ENCODE results near the gene WDR44. TPM values are rescaled to one million over a fixed set of nuclear protein-coding genes. Genes with fewer than 3 reads are reported as not detected.

The WDR44 gene
- total RNA-seq, 1 donor from 2014 or later = 13.7 TPM

DNA sequence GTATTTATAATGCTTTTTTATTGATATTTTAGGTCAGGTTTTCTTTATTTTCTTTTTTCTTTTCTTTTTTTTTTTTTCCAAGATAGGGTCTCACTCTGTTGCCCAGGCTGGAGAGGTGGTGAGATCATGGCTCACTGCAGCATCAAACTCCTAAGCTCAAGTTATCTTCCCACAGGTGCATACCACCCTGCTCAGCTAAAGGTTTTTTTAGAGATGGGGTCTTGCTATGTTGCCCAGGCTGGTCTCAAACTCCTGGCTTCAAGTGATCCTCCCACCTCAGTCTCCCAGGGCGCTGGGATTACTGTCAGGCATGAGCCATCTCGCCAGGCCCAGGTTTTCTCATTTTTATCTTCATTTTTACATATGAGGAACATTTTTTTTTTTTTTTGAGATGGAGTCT is 3.3 kb downstream of the WDR44 start:
- no peak overlapping the region for H3K4me3 ChIP-seq (ENCODE audit: low read depth, low read length)
- DNase-seq (ENCODE audit: low read depth) = no peak
- TF ChIP-seq, protein P1, sequence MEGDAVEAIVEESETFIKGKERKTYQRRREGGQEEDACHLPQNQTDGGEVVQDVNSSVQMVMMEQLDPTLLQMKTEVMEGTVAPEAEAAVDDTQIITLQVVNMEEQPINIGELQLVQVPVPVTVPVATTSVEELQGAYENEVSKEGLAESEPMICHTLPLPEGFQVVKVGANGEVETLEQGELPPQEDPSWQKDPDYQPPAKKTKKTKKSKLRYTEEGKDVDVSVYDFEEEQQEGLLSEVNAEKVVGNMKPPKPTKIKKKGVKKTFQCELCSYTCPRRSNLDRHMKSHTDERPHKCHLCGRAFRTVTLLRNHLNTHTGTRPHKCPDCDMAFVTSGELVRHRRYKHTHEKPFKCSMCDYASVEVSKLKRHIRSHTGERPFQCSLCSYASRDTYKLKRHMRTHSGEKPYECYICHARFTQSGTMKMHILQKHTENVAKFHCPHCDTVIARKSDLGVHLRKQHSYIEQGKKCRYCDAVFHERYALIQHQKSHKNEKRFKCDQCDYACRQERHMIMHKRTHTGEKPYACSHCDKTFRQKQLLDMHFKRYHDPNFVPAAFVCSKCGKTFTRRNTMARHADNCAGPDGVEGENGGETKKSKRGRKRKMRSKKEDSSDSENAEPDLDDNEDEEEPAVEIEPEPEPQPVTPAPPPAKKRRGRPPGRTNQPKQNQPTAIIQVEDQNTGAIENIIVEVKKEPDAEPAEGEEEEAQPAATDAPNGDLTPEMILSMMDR (conservative IDR thresholded peaks at IDR 0.05; ENCODE audit: low read depth, low read length) = no peak

DNA sequence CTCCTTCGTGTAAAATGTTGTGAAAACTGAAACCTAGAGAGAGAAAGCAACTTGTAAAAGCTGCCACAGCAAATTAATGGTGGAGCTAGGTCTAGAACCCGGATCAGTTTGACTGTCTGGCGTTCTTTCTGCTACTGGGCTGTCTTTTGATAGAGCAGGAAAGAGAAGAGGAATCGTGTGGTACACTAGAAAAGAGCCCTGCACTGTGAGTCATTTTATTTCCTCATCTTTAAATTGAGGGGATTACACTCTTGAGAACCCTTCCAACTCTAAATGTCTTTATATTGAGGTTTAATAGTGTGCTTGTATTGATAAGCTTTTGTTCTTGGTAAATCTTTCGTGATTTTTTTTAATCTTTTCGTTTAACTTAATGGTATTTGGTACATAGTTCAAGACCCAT is 4.3 kb downstream of the WDR44 start:
- TF ChIP-seq, protein P1 (conservative IDR thresholded peaks at IDR 0.05; ENCODE audit: low read depth, low read length) = no peak
- DNase-seq (ENCODE audit: low read depth) = no peak
- no peak overlapping the region for H3K4me3 ChIP-seq (ENCODE audit: low read depth, low read length)

DNA sequence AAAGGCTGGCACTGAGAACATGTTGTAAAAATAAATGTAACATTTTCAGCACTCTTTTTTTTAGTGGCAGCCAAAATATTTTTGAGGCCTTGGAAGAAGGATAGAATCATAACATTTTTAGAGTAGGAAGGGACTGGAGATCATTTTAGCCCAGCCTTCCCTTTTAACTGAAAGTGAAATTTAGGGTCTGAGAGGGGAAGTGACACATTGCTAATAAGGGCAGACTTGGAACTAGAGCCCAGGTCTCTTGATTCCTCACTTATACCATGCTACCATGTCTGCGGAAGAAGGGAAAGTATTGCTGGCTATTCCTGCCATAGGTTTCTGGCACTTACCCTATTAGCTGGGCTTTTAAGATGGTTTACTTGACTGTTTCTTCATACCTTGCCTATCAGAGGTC is 4.8 kb downstream of the WDR44 start:
- TF ChIP-seq, protein P1 (conservative IDR thresholded peaks at IDR 0.05; ENCODE audit: low read depth, low read length) = no peak
- DNase-seq (ENCODE audit: low read depth) = no peak

DNA sequence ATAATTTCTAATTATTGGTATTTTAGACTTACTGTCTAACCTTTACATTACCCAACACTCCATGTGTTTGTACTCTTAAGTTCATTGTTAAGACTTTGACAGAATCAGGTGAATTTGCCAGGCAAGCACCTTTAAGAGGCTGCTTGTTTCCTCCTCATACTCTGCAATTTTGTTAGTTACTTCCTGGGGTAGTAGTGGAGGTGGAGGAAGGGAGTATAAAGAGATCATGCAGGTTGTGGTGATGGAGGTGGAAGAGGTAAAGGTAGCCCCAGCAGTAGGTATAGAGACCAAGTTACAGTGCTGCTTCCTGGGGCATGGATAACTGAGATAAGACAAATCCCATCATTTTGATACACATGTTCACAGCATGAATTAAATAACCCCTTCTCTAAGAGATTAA is 6.7 kb downstream of the WDR44 start:
- H3K4me3 ChIP-seq (ENCODE audit: low read depth, low read length) = no peak overlapping the region
- no peak for DNase-seq (ENCODE audit: low read depth)
- TF ChIP-seq, protein P1 (conservative IDR thresholded peaks at IDR 0.05; ENCODE audit: low read depth, low read length) = no peak

More for the DNA sequence above, 4.8 kb downstream of the WDR44 start:
- H3K4me3 ChIP-seq (ENCODE audit: low read depth, low read length) = no peak overlapping the region

DNA sequence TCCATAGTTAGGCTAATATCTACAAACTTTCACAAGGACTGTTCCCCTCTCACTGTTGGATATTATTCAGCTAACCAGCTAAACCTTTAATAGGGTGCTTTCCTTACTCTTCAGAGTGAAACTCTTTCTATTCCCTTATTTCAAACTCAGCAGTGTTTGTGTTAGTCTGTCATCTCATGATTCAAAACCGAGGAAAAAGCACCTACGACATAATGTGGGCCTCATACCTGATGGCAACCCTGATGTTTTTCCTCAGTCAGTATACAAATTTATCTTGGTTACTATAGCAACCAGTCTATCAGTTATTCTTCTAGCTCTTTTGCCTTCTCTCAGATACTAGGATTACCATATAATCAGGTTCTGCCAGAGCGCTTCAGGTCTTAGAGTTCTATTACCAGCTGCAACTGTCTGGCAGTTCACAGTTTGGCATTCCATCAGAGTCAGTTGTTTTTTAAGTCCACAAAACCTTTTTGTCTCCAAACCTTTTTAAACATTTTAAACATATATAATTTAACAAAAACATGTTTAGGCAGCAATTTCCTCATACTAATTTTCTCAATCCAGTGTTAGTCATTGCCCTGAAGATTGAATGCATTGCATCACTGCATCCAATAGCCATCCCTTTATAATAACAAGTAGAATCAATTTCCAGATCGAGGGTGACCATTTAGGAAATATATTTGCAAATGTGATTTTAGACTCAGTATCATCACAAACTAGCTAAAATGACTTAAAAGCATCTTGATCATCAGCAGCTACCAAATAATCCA is 7.4 kb downstream of the WDR44 start:
- TF ChIP-seq, protein P1 (conservative IDR thresholded peaks at IDR 0.05; ENCODE audit: low read depth, low read length) = no peak
- no peak for DNase-seq (ENCODE audit: low read depth)
- no peak overlapping the region for H3K4me3 ChIP-seq (ENCODE audit: low read depth, low read length)

DNA sequence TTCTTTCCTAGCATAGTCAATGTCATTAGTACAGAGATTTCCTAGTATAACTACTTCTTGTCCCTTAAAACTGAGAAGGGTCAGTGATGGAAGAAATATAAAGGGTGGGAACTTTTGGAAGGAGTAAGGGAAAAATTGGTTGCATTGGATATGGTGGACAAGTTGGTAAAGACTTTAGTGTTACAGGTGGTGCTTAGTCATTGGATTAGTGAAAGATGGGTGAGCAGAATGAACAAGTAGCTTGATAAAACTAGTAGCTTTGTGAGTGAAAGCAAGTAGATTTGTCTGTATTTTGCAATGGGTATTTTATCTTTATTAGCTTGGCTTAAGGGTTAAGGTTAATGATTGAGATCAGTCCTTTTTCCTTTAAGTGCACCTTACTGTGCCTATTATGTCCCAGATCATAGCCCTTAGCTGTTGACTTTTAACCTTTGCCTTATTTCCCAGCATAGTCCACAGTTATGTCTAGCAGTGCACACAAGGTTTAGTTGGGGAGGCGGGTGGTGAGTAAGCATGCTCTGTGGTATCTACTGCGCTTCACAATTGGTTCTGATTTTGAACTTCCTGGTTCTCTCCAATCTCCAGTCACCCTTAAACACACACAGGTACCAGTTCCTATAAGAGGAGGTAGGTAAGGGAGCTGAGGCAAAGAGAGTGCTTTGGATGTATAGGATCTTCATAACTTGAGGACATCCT is 9.5 kb downstream of the WDR44 start:
- H3K4me3 ChIP-seq (ENCODE audit: low read depth, low read length) = no peak overlapping the region
- TF ChIP-seq, protein P1 (conservative IDR thresholded peaks at IDR 0.05; ENCODE audit: low read depth, low read length) = no peak
- no peak for DNase-seq (ENCODE audit: low read depth)

All from epithelial cell of proximal tubule (primary cell).